ENCODE results near the gene CAMTA1. TPM values are rescaled to one million over a fixed set of nuclear protein-coding genes. Genes with fewer than 3 reads are reported as not detected.

The CAMTA1 gene
- total RNA-seq, 4 donors from 2014 or later = 86.3 to 170 (median 132) TPM

- H3K36me3 ChIP-seq = no peaks in the 10 kb centered on the region
- no peaks in the 10 kb centered on the region for H3K27me3 ChIP-seq
- 15 to 51% methylated on average over 6 to 13 of the region's 13 CpGs for WGBS, 2 donors (ENCODE audit: low coverage in 1 of 2)
- no peak for TF ChIP-seq POLR2AphosphoS5 (IDR thresholded peaks at IDR 0.05)
- TF ChIP-seq POLR2A (IDR thresholded peaks at IDR 0.05) = no peak
- TF ChIP-seq, protein P1, sequence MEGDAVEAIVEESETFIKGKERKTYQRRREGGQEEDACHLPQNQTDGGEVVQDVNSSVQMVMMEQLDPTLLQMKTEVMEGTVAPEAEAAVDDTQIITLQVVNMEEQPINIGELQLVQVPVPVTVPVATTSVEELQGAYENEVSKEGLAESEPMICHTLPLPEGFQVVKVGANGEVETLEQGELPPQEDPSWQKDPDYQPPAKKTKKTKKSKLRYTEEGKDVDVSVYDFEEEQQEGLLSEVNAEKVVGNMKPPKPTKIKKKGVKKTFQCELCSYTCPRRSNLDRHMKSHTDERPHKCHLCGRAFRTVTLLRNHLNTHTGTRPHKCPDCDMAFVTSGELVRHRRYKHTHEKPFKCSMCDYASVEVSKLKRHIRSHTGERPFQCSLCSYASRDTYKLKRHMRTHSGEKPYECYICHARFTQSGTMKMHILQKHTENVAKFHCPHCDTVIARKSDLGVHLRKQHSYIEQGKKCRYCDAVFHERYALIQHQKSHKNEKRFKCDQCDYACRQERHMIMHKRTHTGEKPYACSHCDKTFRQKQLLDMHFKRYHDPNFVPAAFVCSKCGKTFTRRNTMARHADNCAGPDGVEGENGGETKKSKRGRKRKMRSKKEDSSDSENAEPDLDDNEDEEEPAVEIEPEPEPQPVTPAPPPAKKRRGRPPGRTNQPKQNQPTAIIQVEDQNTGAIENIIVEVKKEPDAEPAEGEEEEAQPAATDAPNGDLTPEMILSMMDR (IDR thresholded peaks at IDR 0.05) = peak in 1 of 4 experiments; percentile 36
- no peak for TF ChIP-seq EP300 (IDR thresholded peaks at IDR 0.05)
- no peak overlapping the region for H3K27ac ChIP-seq
- H3K9me3 ChIP-seq = no peaks in the 10 kb centered on the region
- no peak for ATAC-seq
- H3K4me3 ChIP-seq = no peak overlapping the region
- H3K4me1 ChIP-seq = peaks cover 0 to 21% (median 0%) of the 10 kb centered on the region in 3 donors
These were observed 332.4 kb downstream of the CAMTA1 start for GRCh38 chr1:7117399-7118281.

DNA sequence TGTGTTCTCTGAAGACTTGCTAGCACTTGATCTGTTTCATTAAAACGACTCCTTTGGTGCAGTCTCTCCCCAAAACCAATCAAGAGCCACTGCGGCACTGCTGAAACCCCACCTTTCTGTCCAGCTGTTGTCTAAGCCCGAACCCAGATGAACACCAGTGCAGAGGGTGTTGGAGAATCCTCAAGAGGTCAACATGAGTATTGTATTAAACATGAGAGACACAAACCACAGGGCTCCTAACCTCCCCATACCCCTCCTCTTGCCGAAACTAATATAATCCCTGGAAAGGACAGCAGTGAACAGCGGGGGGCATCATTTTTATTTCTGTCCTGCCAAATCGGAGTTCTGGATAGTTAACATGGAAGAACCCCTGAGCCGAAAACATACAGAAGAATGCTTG is 333.9 kb downstream of the CAMTA1 start:
- no peaks in the 10 kb centered on the region for H3K9me3 ChIP-seq
- WGBS, 2 donors (ENCODE audit: low coverage in 1 of 2) = 77% methylated on average over 6 of the region's 7 CpGs
- no peak overlapping the region for H3K27ac ChIP-seq
- H3K36me3 ChIP-seq = no peaks in the 10 kb centered on the region
- no peak overlapping the region for H3K4me3 ChIP-seq
- TF ChIP-seq POLR2AphosphoS5 (IDR thresholded peaks at IDR 0.05) = no peak
- TF ChIP-seq EP300 (IDR thresholded peaks at IDR 0.05) = no peak
- TF ChIP-seq POLR2A (IDR thresholded peaks at IDR 0.05) = no peak
- TF ChIP-seq, protein P1 (IDR thresholded peaks at IDR 0.05) = no peak
- peaks cover 0 to 21% (median 0%) of the 10 kb centered on the region in 3 donors for H3K4me1 ChIP-seq
- ATAC-seq = no peak
- no peaks in the 10 kb centered on the region for H3K27me3 ChIP-seq

DNA sequence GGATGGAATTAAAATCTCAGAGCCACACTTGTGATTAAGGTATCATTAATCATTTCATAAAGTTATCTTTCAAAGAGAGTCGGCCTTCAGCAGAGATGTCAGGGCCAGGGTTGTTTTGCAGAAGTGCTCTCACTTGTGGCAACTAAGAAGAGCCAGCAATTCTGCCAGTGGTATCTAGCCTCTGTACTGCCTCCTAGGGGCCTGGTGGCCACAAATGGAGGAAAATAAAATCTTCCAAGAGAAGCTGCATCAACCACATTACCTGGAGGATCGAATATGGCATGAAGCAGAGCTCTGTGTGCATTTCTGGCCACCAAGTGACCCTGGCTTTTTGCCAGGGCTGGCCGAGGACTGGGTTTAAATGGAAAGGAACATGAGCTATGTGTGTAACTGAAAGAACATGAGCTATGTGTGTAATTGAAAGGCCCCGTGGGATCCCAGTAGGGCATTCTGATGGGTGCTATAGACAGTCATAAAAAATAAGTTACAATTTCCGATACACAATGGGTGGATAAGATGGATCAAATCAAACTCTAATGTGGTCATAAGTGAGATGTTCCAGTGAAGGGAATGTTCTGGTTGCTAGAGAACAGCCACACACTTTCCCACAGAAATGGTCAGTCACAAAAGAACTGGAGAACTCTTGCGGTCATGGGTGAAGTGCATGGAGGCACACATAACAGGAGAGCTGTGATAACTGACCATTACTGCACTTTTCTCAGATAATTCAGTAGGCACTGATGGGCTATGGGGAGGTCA is 335.8 kb downstream of the CAMTA1 start:
- WGBS, 2 donors (ENCODE audit: low coverage in 1 of 2) = 89 to 90% methylated on average over 2 to 4 of the region's 6 CpGs
- no peak overlapping the region for H3K4me3 ChIP-seq

GRCh38 chr1:7121622-7121988 is 336.4 kb downstream of the CAMTA1 start:
- H3K36me3 ChIP-seq = no peaks in the 10 kb centered on the region
- H3K4me1 ChIP-seq = peaks cover 0 to 21% (median 0%) of the 10 kb centered on the region in 3 donors
- no peaks in the 10 kb centered on the region for H3K9me3 ChIP-seq
- H3K27me3 ChIP-seq = no peaks in the 10 kb centered on the region
- WGBS, 2 donors (ENCODE audit: low coverage in 1 of 2) = no CpG with 5 or more reads among the region's 7 CpGs
- H3K27ac ChIP-seq = no peak overlapping the region
- no peak overlapping the region for H3K4me3 ChIP-seq
- peak; percentile 34 for TF ChIP-seq POLR2AphosphoS5 (IDR thresholded peaks at IDR 0.05)
- TF ChIP-seq POLR2A (IDR thresholded peaks at IDR 0.05) = no peak
- ATAC-seq = peak; percentile 53

More for the DNA sequence above, 335.8 kb downstream of the CAMTA1 start:
- Histone ChIP-seq H3K27ac (no peak overlapping the region), H3K4me1 (peaks cover 0 to 21% (median 0%) of the 10 kb centered on the region in 3 donors), H3K36me3 (no peaks in the 10 kb centered on the region), H3K27me3 (no peaks in the 10 kb centered on the region), H3K9me3 (no peaks in the 10 kb centered on the region)
- TF ChIP-seq, protein P1 (IDR thresholded peaks at IDR 0.05) = no peak
- TF ChIP-seq POLR2AphosphoS5 (IDR thresholded peaks at IDR 0.05) (no peak), EP300 (IDR thresholded peaks at IDR 0.05) (no peak), POLR2A (IDR thresholded peaks at IDR 0.05) (no peak)
- ATAC-seq = no peak

- Histone ChIP-seq H3K27ac (no peak overlapping the region), H3K4me1 (no peaks in the 10 kb centered on the region), H3K9me3 (no peaks in the 10 kb centered on the region), H3K27me3 (peaks cover 4% of the 10 kb centered on the region), H3K36me3 (no peaks in the 10 kb centered on the region), H3K4me3 (no peak overlapping the region)
- whole genome bisulfite sequencing, 2 donors (ENCODE audit: low coverage in 1 of 2) = 37 to 66% methylated on average over 6 to 8 of the region's 12 CpGs
- TF ChIP-seq EP300 (IDR thresholded peaks at IDR 0.05) (no peak), POLR2A (IDR thresholded peaks at IDR 0.05) (no peak), POLR2AphosphoS5 (IDR thresholded peaks at IDR 0.05) (peak; percentile 26)
- TF ChIP-seq, protein P1 (IDR thresholded peaks at IDR 0.05) = no peak
- no peak for ATAC-seq
These were observed 342.2 kb downstream of the CAMTA1 start for GRCh38 chr1:7127322-7128075.
